ENCODE measurements around the gene ZBTB4.

ZBTB4 gene

GRCh38 chr17:7511108-7511507 is 31.7 kb upstream of the ZBTB4 start:
- no peaks in the 10 kb centered on the region for H3K27me3 ChIP-seq (ENCODE audit: insufficient read depth, poor library complexity, severe bottlenecking)
- no peak overlapping the region for H3K27ac ChIP-seq (replicated peaks)
- H3K4me3 ChIP-seq (replicated peaks; ENCODE audit: insufficient read depth, low read length) = no peak overlapping the region
- no peak for TF ChIP-seq SPI1 (IDR thresholded peaks at IDR 0.05; ENCODE audit: borderline replicate concordance, low read depth)
- no peak for TF ChIP-seq GABPA (IDR thresholded peaks at IDR 0.05; ENCODE audit: low read depth)
- TF ChIP-seq, protein P1, sequence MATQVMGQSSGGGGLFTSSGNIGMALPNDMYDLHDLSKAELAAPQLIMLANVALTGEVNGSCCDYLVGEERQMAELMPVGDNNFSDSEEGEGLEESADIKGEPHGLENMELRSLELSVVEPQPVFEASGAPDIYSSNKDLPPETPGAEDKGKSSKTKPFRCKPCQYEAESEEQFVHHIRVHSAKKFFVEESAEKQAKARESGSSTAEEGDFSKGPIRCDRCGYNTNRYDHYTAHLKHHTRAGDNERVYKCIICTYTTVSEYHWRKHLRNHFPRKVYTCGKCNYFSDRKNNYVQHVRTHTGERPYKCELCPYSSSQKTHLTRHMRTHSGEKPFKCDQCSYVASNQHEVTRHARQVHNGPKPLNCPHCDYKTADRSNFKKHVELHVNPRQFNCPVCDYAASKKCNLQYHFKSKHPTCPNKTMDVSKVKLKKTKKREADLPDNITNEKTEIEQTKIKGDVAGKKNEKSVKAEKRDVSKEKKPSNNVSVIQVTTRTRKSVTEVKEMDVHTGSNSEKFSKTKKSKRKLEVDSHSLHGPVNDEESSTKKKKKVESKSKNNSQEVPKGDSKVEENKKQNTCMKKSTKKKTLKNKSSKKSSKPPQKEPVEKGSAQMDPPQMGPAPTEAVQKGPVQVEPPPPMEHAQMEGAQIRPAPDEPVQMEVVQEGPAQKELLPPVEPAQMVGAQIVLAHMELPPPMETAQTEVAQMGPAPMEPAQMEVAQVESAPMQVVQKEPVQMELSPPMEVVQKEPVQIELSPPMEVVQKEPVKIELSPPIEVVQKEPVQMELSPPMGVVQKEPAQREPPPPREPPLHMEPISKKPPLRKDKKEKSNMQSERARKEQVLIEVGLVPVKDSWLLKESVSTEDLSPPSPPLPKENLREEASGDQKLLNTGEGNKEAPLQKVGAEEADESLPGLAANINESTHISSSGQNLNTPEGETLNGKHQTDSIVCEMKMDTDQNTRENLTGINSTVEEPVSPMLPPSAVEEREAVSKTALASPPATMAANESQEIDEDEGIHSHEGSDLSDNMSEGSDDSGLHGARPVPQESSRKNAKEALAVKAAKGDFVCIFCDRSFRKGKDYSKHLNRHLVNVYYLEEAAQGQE (IDR thresholded peaks at IDR 0.05; ENCODE audit: insufficient replicate concordance, low read depth) = no peak
- TF ChIP-seq POLR2AphosphoS5 (IDR thresholded peaks at IDR 0.05; ENCODE audit: low read depth) = no peak
- no peak for TF ChIP-seq CTCF (IDR thresholded peaks at IDR 0.05; ENCODE audit: insufficient read depth, low read length)
- DNase-seq (ENCODE audit: low read depth in 1 of 2, low spot score in 1 of 2) = no peak

DNA sequence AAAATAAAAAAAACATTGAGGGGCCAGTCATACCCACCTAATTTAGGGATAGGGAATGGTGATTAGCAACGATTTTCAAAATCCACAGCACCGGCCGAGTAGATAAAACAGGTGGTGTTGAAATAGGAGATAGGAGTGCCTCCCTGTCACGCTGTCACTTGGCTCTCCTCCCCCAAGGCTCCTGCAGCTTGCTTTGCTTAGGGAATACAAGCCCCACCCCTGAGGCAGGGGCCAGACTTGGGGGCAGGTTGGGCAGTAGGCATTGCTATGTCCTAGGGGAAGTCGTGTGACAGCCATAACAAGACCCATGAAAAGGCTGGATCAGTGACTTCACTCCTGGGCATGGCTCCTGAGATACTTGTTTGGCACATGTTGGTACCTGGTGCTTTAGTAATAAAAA is 30.5 kb upstream of the ZBTB4 start:
- TF ChIP-seq, protein P1 (IDR thresholded peaks at IDR 0.05; ENCODE audit: insufficient replicate concordance, low read depth) = no peak
- TF ChIP-seq CTCF (IDR thresholded peaks at IDR 0.05; ENCODE audit: insufficient read depth, low read length) (no peak), GABPA (IDR thresholded peaks at IDR 0.05; ENCODE audit: low read depth) (no peak), POLR2AphosphoS5 (IDR thresholded peaks at IDR 0.05; ENCODE audit: low read depth) (no peak), SPI1 (IDR thresholded peaks at IDR 0.05; ENCODE audit: borderline replicate concordance, low read depth) (no peak)
- Histone ChIP-seq H3K27ac (replicated peaks) (no peak overlapping the region), H3K27me3 (ENCODE audit: insufficient read depth, poor library complexity, severe bottlenecking) (no peaks in the 10 kb centered on the region), H3K4me3 (replicated peaks; ENCODE audit: insufficient read depth, low read length) (no peak overlapping the region)
- DNase-seq (ENCODE audit: low read depth in 1 of 2, low spot score in 1 of 2) = no peak

GRCh38 chr17:7508846-7509245 is 29.4 kb upstream of the ZBTB4 start:
- no peak overlapping the region for H3K27ac ChIP-seq (replicated peaks)
- no peak for DNase-seq (ENCODE audit: low read depth in 1 of 2, low spot score in 1 of 2)
- no peak overlapping the region for H3K4me3 ChIP-seq (replicated peaks; ENCODE audit: insufficient read depth, low read length)
- TF ChIP-seq CTCF (IDR thresholded peaks at IDR 0.05; ENCODE audit: insufficient read depth, low read length) (no peak), SPI1 (IDR thresholded peaks at IDR 0.05; ENCODE audit: borderline replicate concordance, low read depth) (no peak), GABPA (IDR thresholded peaks at IDR 0.05; ENCODE audit: low read depth) (no peak), POLR2AphosphoS5 (IDR thresholded peaks at IDR 0.05; ENCODE audit: low read depth) (no peak)
- TF ChIP-seq, protein P1 (IDR thresholded peaks at IDR 0.05; ENCODE audit: insufficient replicate concordance, low read depth) = no peak
- H3K27me3 ChIP-seq (ENCODE audit: insufficient read depth, poor library complexity, severe bottlenecking) = no peaks in the 10 kb centered on the region

Measured in HL-60 (cell line).